Fibroblast of villous mesenchyme (primary cell): ENCODE results near the gene IFNL2. TPM values are rescaled to one million over a fixed set of nuclear protein-coding genes. Genes with fewer than 3 reads are reported as not detected.
"Not testable (repeated sequence)": the region's sequence is repeated elsewhere in the genome, so short reads cannot be mapped to it uniquely, and the experiment has no call there.

ENCODE experiments used
- DNase-seq: peaks from one replicate; pipeline ENCODE4 v3.0.0-alpha.2; 2010; ENCODE audit warnings: low read depth
- H3K4me3 ChIP-seq: 2 replicates; pipeline ENCODE4 v1.5.1; 2011; ENCODE audit warnings: low read depth, mild to moderate bottlenecking, low read length
- CTCF ChIP-seq: IDR thresholded peaks from 2 replicates; pipeline ENCODE4 v1.5.1; 2012; ENCODE audit warnings: low read depth, mild to moderate bottlenecking, low read length; ENCODE audit not compliant: insufficient read depth
- total RNA-seq: library from RNA; depleted of rRNA; stranded (reverse); fragments of >200 nt; gene quantifications from 2 replicates; pipeline ENCODE4 v1.2.3, GENCODE V29; 2012

The IFNL2 gene
- total RNA-seq, 1 donor = not detected

GRCh38 chr19:39265321-39265916 lies 2.8 kb upstream of the IFNL2 start:
- no peak overlapping the region for H3K4me3 ChIP-seq
- TF ChIP-seq CTCF = no peak
- no peak for DNase-seq

GRCh38 chr19:39268531-39269223 lies 481 bp downstream of the IFNL2 start:
- not testable (repeated sequence) for DNase-seq, H3K4me3 ChIP-seq

- H3K4me3 ChIP-seq, DNase-seq: not testable (repeated sequence)
These were observed 1.2 kb downstream of the IFNL2 start for GRCh38 chr19:39269369-39269768.

- H3K4me3 ChIP-seq = no peak overlapping the region
- peak; percentile 17 for DNase-seq
- TF ChIP-seq CTCF = no peak
These were observed 2.1 kb downstream of the IFNL2 start for GRCh38 chr19:39270036-39270871.

- DNase-seq, H3K4me3 ChIP-seq: not testable (repeated sequence)
These were observed 5.7 kb downstream of the IFNL2 start for GRCh38 chr19:39273859-39274258.

GRCh38 chr19:39275578-39275977 lies 7.4 kb downstream of the IFNL2 start:
- TF ChIP-seq CTCF = no peak
- no peak overlapping the region for H3K4me3 ChIP-seq

GRCh38 chr19:39276740-39277139 lies 8.5 kb downstream of the IFNL2 start:
- no peak for TF ChIP-seq CTCF
- H3K4me3 ChIP-seq = no peak overlapping the region
- DNase-seq = no peak

More at GRCh38 chr19:39275578-39275977, 7.4 kb downstream of the IFNL2 start:
- no peak for DNase-seq

- TF ChIP-seq CTCF = no peak
- peak; percentile 26 for DNase-seq
- H3K4me3 ChIP-seq = no peak overlapping the region
These were observed 9.4 kb downstream of the IFNL2 start for GRCh38 chr19:39277598-39277997.
